HEK293 (cell line): ENCODE results near the gene VIPR2.

Source experiments
- CTCF ChIA-PET: fragments of 350-600 bp; formaldehyde crosslinking; extraction: SDS; loops from one replicate; lab custom pipeline; 2021; ENCODE audit warnings: antibody characterized with exemption; lab: Yijun Ruan, JAX
- POLR2A ChIA-PET: fragments of 300-600 bp; formaldehyde crosslinking; extraction: SDS; loops from one replicate; lab custom pipeline; 2020; ENCODE audit warnings: antibody characterized with exemption, inconsistent platforms; lab: Yijun Ruan, JAX
- H3K27ac ChIP-seq: fragments of 200-500 bp; sonication (Bioruptor generic); 2 replicates; pipeline ENCODE4 v1.5.1; 2014; ENCODE audit warnings: low read depth, low read length, control low read depth, inconsistent platforms; ENCODE audit errors: extremely low read depth
- H3K36me3 ChIP-seq, 2 experiments: fragments of 200-500 bp in 1 of 2; sonication (Bioruptor generic) in 1 of 2; 1 replicate in 1 of 2; 2 replicates in 1 of 2; pipeline ENCODE4 v1.5.1; 2014 to 2017; ENCODE audit warnings: inconsistent platforms in 2 of 2, low read length in 2 of 2; ENCODE audit not compliant: control insufficient read depth in 2 of 2, insufficient read depth in 1 of 2
- H3K4me1 ChIP-seq: fragments of 200-500 bp; sonication (Bioruptor generic); 2 replicates; pipeline ENCODE4 v1.5.1; 2014; ENCODE audit warnings: mild to moderate bottlenecking, low read length, inconsistent platforms; ENCODE audit not compliant: control insufficient read depth, insufficient read depth
- H3K4me3 ChIP-seq: 2 replicates; pipeline ENCODE4 v1.5.1; 2011; ENCODE audit warnings: low read depth, mild to moderate bottlenecking, control low read depth, low read length, moderate library complexity
- H3K9me3 ChIP-seq: fragments of 200-500 bp; sonication (Bioruptor generic); 2 replicates; pipeline ENCODE4 v1.5.1; 2014; ENCODE audit warnings: low read depth, low read length, inconsistent platforms; ENCODE audit not compliant: control insufficient read depth, insufficient read depth
- GLI2 ChIP-seq: fragments of 450-650 bp; formaldehyde crosslinking; IDR thresholded peaks from 2 replicates; pipeline ENCODE4; 2017; ENCODE audit warnings: missing biosample characterization, missing genetic modification characterization, low read depth, borderline replicate concordance
- GLIS2 ChIP-seq: fragments of 450-650 bp; formaldehyde crosslinking; IDR thresholded peaks from 2 replicates; pipeline ENCODE4 v1.5.1; 2016; ENCODE audit warnings: missing biosample characterization, missing genetic modification characterization
- HIC1 ChIP-seq: fragments of 450-650 bp; formaldehyde crosslinking; IDR thresholded peaks from 2 replicates; pipeline ENCODE4 v1.5.1; 2016; ENCODE audit warnings: missing biosample characterization, missing genetic modification characterization
- OVOL3 ChIP-seq: fragments of 450-650 bp; formaldehyde crosslinking; IDR thresholded peaks from 2 replicates; pipeline ENCODE4 v1.5.1; 2016; ENCODE audit warnings: missing biosample characterization, missing genetic modification characterization
- PRDM4 ChIP-seq: fragments of 450-650 bp; formaldehyde crosslinking; IDR thresholded peaks from 2 replicates; pipeline ENCODE4 v1.5.1; 2017; ENCODE audit warnings: missing biosample characterization, missing genetic modification characterization
- SCRT1 ChIP-seq: fragments of 450-650 bp; formaldehyde crosslinking; IDR thresholded peaks from 2 replicates; pipeline ENCODE4 v1.5.1; 2016; ENCODE audit warnings: missing biosample characterization, missing genetic modification characterization, borderline replicate concordance
- TRIM28 ChIP-seq: IDR thresholded peaks from 2 replicates; pipeline ENCODE4 v1.6.1; 2011; ENCODE audit warnings: low read length, control low read depth, borderline replicate concordance
- ZBTB48 ChIP-seq: fragments of 450-650 bp; formaldehyde crosslinking; IDR thresholded peaks from 2 replicates; pipeline ENCODE4 v1.5.1; 2016; ENCODE audit warnings: missing biosample characterization, missing genetic modification characterization
- ZEB2 ChIP-seq: fragments of 450-650 bp; formaldehyde crosslinking; IDR thresholded peaks from 2 replicates; pipeline ENCODE4 v1.5.1; 2016; ENCODE audit warnings: missing biosample characterization, missing genetic modification characterization
- ZFP69B ChIP-seq: fragments of 450-650 bp; formaldehyde crosslinking; IDR thresholded peaks from 2 replicates; pipeline ENCODE4 v1.5.1; 2016; ENCODE audit warnings: missing biosample characterization, missing genetic modification characterization
- ZNF133 ChIP-seq: fragments of 450-650 bp; formaldehyde crosslinking; IDR thresholded peaks from 2 replicates; pipeline ENCODE4 v1.5.1; 2016; ENCODE audit warnings: missing biosample characterization, missing genetic modification characterization
- ZNF16 ChIP-seq: fragments of 450-650 bp; formaldehyde crosslinking; IDR thresholded peaks from 2 replicates; pipeline ENCODE4 v1.5.1; 2016; ENCODE audit warnings: low read depth, missing biosample characterization, missing genetic modification characterization
- ZNF239 ChIP-seq: fragments of 450-650 bp; formaldehyde crosslinking; IDR thresholded peaks from 2 replicates; pipeline ENCODE4 v1.5.1; 2016; ENCODE audit warnings: missing biosample characterization, missing genetic modification characterization
- ZNF473 ChIP-seq: fragments of 450-650 bp; formaldehyde crosslinking; IDR thresholded peaks from 2 replicates; pipeline ENCODE4 v1.5.1; 2017; ENCODE audit warnings: missing biosample characterization, missing genetic modification characterization
- ZNF521 ChIP-seq: fragments of 450-650 bp; formaldehyde crosslinking; IDR thresholded peaks from 2 replicates; pipeline ENCODE4 v1.5.1; 2017; ENCODE audit warnings: missing biosample characterization, mild to moderate bottlenecking, missing genetic modification characterization
- ZNF596 ChIP-seq: fragments of 450-650 bp; IDR thresholded peaks from 2 replicates; pipeline ENCODE4 v1.5.0; 2018; ENCODE audit warnings: missing biosample characterization, mild to moderate bottlenecking, missing genetic modification characterization, moderate library complexity
- ZNF704 ChIP-seq: fragments of 450-650 bp; formaldehyde crosslinking; IDR thresholded peaks from 2 replicates; pipeline ENCODE4 v1.5.1; 2016; ENCODE audit warnings: missing biosample characterization, missing genetic modification characterization
- ZNF76 ChIP-seq: fragments of 450-650 bp; formaldehyde crosslinking; IDR thresholded peaks from 2 replicates; pipeline ENCODE4; 2016; ENCODE audit warnings: low read depth, missing biosample characterization, missing genetic modification characterization, borderline replicate concordance
- ZNF843 ChIP-seq: fragments of 450-650 bp; formaldehyde crosslinking; IDR thresholded peaks from 2 replicates; pipeline ENCODE4 v1.5.1; 2016; ENCODE audit warnings: missing biosample characterization, missing genetic modification characterization
- ZSCAN5A ChIP-seq: fragments of 450-650 bp; formaldehyde crosslinking; IDR thresholded peaks from 2 replicates; pipeline ENCODE4 v1.5.1; 2016; ENCODE audit warnings: missing biosample characterization, missing genetic modification characterization
- TF ChIP-seq, protein P1 (sequence below): fragments of 450-650 bp; formaldehyde crosslinking; IDR thresholded peaks from 2 replicates; pipeline ENCODE4 v1.5.1; 2016; ENCODE audit warnings: missing biosample characterization, missing genetic modification characterization

VIPR2 gene

GRCh38 chr7:159091041-159091440, 53.6 kb downstream of the VIPR2 start:
- no peak for TF ChIP-seq PRDM4 (tag by site-specific recombination)
- no peak for TF ChIP-seq GLI2
- TF ChIP-seq ZNF704 = no peak
- no peak for TF ChIP-seq GLIS2 (tag by site-specific recombination)
- no peak for TF ChIP-seq ZNF521 (tag by site-specific recombination)
- no peaks in the 10 kb centered on the region for H3K9me3 ChIP-seq
- no peak overlapping the region for H3K4me3 ChIP-seq
- ChIA-PET CTCF (no interaction called here), POLR2A (no interaction called here)
- H3K4me1 ChIP-seq = no peaks in the 10 kb centered on the region
- no peak overlapping the region for H3K27ac ChIP-seq
- no peaks in the 10 kb centered on the region for H3K36me3 ChIP-seq

GRCh38 chr7:159088016-159088865, 56.4 kb downstream of the VIPR2 start:
- Histone ChIP-seq H3K4me1 (no peaks in the 10 kb centered on the region), H3K36me3 (no peaks in the 10 kb centered on the region), H3K27ac (no peak overlapping the region), H3K4me3 (no peak overlapping the region), H3K9me3 (no peaks in the 10 kb centered on the region)
- ChIA-PET CTCF (no interaction called here), POLR2A (no interaction called here)
- TF ChIP-seq ZEB2 (peak; percentile 85), SCRT1 (tag by site-specific recombination) (0 out of 2 replicates have a peak, but pooled peaks have one; percentile 37), ZNF76 (no peak)

DNA sequence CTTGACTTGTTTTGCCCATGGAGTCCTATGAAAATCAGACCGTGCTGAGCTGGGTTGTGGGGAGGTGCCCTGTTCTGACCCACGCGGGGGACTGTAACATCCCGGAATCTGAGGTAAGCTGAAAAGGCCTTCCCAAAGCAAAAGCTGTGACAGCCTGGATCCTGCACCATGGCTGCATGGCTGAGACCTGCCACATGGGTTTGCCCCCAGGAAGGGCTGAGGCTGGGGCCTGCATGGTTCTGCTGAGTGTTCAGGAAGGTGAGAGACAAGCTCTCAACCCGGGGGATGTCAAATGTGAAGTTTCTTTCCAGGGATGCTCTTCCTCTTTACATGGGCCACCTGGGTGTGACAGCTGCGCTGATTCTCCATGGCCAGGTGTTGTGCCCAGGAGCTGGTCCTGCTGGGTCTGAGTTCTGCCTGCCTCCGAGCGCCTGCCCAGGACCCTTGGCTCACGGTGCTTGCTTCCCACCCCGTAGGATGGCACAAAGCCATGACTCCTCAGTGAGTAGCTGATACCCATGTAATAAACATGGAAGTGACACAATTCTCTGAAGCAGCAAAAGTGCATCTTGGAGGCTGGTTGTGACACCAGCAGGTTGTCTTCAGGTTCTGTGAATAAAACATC, 58.3 kb downstream of the VIPR2 start:
- ChIA-PET CTCF (interaction anchor here (0.7 kb wide), 1 partner anchor 46 kb away, joined by 3 read pairs; no protein-coding TSS in a partner anchor), POLR2A (no interaction called here)
- no peaks in the 10 kb centered on the region for H3K36me3 ChIP-seq
- no peaks in the 10 kb centered on the region for H3K4me1 ChIP-seq
- no peak for TF ChIP-seq TRIM28
- TF ChIP-seq ZNF16 = no peak
- TF ChIP-seq ZNF843 (tag by site-specific recombination) = no peak
- no peak for TF ChIP-seq OVOL3 (tag by site-specific recombination)
- no peak for TF ChIP-seq ZNF239 (tag by site-specific recombination)
- no peak for TF ChIP-seq ZNF596 (tag by site-specific recombination)
- TF ChIP-seq ZFP69B = no peak
- TF ChIP-seq ZNF133 (tag by site-specific recombination) = no peak
- TF ChIP-seq HIC1 (tag by site-specific recombination) = no peak
- TF ChIP-seq ZSCAN5A = no peak
- TF ChIP-seq GLI2 = no peak
- TF ChIP-seq, protein P1, sequence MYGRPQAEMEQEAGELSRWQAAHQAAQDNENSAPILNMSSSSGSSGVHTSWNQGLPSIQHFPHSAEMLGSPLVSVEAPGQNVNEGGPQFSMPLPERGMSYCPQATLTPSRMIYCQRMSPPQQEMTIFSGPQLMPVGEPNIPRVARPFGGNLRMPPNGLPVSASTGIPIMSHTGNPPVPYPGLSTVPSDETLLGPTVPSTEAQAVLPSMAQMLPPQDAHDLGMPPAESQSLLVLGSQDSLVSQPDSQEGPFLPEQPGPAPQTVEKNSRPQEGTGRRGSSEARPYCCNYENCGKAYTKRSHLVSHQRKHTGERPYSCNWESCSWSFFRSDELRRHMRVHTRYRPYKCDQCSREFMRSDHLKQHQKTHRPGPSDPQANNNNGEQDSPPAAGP (tag by site-specific recombination) = no peak
- no peak for TF ChIP-seq ZNF473
- TF ChIP-seq ZBTB48 (tag by site-specific recombination) = no peak
- no peaks in the 10 kb centered on the region for H3K9me3 ChIP-seq
- no peak overlapping the region for H3K27ac ChIP-seq
- no peak overlapping the region for H3K4me3 ChIP-seq
